ENCODE measurements around the gene AFDN.

Gene AFDN

DNA sequence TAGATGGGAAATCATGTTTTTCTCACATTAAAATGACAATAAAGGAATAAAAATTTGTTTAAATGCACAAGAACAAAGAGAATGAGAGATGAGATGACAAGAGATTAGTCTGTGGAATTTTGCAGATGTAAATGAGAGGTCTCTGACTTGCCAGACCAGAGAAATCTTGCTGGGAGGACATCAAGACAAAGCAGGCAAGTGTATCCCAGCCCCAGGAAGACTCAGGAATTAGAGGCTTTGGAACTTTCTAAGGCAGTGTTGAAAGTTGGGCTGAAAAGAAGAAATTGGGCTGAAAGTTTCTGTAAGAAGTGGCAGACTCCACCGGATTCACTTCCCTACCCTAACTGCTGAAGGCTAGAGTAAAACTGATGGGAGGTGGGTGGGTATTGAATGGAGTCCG lies 54.6 kb downstream of the AFDN start:
- no peak for DNase-seq

DNA sequence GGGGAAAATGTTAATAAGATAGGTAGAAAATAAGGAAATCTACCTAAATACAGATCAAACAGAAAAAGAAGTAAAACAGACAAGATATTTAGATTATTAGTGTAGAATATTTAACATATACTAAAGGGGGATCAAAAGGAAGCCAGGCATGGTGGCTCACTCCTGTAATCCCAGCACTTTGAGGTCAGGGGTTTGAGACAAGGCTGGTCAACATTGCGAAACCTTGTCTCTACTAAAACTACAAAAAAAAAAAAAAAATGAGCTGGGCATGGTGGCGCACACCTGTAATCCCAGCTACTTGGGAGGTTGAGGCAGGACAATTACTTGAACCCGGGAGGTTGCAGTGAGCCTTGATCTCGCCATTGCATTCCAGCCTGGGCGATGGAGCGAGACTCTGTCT lies 55.5 kb downstream of the AFDN start:
- DNase-seq, result no peak

DNA sequence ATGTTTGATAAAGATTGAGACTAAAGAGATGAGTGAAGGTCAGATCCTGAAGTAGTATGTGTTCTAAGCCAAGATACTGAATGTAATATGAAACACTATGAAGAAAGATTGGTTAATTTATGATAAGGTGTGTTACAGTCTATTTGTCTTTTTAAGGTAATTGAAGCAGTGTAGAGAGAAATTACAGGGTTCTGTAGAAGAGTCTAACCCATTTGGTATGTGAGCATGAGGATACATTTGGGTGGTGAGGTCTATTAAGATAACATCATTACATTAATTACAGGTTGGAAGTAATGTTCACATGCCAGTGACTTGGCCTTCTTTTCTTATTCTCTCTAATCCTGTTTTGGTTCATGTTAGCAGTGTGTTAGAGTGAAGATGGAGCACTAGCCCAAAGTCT lies 61.4 kb downstream of the AFDN start:
- DNase-seq, result no peak

DNA sequence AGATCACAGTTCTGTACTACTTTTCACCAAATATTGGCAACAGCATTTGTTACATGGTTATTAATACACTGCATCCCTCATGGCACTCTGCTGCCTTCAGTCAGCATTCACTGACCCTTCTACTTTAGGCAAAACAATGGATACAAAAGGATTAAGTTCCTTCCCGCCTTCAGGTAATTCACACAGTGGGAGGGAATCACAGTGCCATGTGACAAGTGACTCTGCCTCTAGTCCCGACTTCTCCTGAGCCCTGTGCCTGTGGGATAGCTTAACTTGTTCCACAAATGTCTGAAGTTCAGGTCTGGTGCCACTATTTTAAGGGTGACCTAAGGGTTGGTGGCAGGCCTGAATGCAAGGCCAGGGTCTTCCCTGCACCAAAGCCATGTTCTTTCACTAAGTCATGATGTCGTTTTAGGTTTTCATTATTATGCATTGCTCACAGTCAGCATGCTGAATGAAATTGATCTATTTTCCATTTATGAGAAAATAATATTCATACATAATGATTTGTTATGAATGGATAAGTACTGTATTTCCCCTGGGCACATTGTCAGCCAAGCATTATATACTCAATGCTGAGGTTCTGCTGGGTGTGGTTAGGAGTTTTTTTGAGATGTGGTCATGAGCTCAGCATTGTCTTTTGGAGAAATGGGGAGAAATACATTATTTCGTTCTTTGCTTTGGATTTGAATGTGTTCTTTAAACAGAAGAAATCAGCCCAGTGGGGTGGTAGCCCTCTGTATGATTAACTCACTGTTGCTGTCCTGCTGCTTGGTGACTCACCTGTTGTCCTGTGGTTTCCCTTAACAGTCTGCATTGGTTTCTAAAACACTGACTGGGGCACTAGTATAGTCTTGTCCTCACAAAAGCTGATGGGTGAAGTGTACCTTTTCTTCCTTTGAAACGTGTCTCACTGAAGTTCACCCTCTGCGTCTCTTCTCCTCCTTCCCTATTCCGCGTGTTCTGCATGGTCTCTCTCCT lies 66.4 kb downstream of the AFDN start:
- DNase-seq, result no peak

DNA sequence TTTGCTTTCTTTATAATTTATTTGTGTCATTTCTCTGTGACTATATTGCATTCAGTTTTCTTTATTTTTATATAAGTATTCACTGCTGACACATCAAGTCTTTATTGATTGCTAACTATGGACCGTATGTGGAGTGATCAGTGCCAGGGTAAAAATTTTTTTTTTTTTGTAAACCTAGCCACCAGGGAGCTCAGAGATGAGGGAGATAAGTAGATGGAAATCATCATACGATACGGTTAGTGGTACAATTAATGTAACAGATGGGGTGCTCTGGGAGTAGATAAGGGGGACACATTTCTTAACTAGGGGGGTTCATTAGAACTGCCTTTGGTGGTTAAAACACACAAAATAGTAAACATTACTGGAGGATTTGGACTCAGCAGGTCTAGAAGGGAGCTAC lies 68.3 kb downstream of the AFDN start:
- DNase-seq, result no peak

DNA sequence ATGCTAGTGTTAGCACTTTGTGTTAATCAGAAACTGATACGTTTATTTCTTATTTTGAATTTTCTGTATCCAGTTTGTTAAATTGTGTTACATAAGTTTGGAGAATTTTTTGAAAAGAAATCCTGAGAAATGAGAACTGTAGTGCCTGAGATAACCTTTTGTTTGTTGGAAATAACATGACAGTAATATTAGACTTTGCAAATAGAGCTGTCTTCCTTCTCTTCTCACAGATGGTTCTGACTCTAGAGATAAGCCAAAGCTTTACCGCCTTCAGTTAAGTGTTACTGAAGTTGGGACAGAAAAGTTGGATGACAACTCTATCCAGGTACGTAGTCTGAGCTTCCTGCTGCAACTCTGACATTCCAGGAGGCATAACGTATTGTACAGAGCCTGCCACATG lies 69.9 kb downstream of the AFDN start:
- no peak for DNase-seq

DNA sequence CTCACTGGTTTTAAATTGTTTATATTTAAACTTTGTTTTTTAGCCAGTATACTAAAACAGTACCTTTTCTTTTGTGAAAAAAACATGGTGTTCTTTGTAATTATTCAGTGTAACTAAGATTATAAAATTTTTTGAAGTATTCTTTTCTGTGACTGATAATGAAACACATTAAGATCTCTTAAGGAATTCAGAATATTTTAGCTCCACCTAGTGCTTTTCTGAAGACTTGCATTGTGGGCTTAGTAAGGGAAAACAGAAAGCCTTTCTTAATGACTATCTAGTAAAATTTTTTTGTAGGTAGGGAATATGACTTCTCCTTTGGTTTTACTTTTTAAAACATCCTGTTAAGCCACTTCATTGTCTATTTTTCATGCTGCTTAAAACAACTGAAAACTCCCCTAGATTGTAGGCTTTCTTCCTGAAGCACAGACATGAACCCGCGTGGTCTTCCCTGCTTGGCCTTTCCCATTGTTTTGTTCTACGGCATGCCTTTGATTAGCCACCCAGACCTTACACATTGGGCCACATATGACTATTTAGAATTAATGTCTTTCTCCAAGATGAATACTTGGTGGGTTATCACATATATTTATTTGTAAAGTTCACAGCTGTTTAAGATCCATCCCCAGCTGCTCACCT lies 72.1 kb downstream of the AFDN start:
- DNase-seq, result peak in 1 of 2 donors; percentile 29

DNA sequence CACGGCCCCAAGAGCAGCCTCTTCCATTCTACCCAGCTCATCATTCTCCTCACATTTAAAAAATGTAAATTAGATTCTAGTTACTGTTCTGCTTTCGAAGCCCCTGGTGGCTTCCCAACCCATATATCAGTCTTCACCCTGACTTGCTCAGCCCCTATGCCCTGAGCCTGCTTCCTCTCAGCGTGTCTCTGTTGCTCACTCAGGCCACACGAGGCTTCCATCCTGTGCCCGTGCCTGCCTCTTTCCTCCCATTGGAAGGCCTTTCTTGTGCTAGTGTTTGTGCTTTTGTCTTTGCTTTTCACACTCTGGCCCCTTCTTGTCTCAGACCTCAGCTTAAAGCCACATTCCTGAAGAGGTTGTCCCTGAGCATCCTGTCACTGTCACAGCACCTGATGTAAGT lies 78.1 kb downstream of the AFDN start:
- no peak for DNase-seq

DNA sequence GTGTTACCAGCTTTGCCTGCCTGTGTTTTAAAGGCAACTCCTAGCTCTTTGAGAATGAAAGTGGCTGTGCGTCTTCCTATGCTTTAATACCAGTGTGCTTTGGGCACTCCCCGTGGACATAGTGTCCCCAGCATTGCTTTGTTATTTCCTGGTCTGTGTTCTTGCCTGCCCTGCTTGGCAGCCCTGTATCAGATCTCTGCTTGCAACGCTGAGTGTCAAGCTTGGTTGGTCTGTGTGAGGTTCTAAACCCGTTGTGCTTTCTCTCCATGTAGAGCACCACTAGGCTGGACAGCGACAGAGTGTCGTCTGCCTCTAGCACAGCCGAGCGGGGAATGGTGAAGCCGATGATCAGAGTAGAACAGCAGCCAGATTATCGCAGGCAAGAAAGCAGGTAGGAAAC lies 80.2 kb downstream of the AFDN start:
- no peak for DNase-seq

DNA sequence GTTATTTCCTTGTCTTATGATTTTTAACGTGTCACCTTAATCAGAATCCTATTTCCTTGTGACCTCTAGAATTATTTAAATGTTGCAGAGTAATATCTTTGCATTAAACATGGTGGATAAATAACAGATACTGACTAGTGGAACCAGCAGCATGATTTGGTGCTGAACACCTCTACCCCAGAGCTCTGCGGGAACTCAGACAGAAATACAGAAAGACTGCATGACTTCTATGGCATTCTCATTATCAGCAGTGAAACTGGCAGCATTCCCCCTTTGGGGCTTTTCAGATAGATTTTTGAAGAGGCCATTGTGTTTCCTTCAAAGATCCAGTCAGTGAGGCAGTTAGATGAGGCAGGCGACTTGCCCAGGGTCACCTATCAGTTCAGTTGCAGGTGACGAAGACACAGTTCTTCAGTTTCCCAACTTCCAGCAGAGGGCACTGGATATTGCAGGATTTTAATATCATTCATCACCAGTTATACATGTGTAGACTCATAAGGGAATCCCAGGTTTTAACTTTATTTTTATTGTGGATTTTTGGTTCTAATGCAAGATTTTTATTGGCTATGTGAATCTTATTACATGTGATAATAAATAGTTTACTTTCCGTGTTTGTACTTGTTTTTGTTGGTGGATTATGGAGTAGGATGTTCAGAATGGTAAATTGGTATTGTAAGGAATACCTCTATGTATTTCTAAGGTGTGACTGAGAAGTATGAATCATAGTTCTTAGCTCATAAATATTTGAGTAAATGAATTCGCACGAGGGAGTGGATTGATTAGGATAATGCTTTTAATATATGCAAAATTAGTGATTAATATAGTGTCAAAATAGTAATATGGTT lies 81.3 kb downstream of the AFDN start:
- no peak for DNase-seq

DNA sequence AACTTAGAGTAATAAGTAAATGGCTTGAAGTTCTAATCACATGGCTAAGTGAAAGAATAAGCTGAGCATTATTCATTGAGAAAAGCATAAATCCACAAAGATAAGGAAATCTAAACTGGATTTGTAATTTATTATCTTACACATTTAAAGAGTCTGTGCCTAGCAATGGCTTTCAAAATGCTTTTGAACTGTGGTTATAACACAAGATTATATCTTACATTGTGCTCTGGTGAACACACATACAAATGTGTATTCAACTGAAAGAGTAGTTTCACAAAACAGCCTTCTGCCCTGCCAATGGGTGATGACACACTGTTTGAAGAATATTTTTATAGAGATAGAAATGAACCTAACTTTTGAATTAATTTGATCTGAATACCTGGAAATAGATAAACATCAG lies 83.3 kb downstream of the AFDN start:
- DNase-seq, result no peak

DNA sequence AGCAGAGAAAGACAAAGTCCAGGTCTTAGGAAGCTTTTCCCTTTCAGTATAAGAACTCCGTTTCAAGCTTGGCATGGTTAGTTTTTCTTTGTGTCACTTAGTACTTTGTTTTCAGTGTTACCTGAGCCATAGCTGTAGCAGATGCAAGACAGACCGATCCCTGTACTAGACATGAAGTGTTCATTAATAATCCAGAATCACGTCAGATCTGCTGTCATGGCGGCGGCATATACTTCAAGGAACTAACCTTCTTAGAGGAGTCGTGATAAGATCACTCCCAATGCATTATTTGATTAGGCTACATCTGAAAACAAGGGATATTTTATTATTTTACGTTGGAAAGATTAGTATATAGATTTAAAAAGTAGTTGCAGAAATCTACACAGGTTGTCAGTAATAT lies 83.9 kb downstream of the AFDN start:
- no peak for DNase-seq

DNA sequence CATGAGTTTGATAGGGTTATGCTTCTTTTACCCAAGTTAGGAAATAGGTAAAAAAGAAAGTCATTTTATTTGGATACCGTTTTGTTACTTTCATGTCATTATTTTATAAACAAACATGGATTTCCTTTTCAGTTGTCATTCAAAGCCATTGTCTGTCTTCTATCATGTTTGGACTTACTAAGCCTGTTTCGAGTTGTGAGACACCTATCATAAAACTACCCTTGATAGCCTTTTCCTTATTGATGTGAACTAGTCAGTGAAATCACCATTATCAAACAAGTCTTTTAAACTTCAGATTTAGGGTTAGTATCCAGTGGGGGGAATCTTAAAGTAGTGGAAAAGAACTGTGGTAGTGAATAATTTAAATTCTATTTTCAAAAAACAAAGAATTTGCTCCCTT lies 85.8 kb downstream of the AFDN start:
- DNase-seq, result no peak

DNA sequence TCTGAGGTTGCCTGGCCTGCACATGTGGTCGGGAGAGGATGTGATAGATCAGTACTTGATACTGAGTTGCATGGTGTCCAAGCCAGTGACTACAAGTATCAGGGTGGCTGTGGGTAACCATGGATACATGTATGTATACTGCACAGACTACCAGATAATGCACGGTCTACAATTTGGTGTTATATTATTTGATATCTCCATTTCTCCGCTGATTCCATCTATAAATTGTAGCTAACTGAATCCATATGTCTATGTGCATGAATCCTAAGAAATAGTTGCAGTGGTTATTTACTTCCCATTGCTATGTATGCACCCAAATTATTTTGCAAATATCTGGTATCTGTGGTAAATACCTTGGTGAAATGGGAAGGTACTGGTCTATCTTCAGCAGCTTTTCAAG lies 87.0 kb downstream of the AFDN start:
- DNase-seq, result no peak

DNA sequence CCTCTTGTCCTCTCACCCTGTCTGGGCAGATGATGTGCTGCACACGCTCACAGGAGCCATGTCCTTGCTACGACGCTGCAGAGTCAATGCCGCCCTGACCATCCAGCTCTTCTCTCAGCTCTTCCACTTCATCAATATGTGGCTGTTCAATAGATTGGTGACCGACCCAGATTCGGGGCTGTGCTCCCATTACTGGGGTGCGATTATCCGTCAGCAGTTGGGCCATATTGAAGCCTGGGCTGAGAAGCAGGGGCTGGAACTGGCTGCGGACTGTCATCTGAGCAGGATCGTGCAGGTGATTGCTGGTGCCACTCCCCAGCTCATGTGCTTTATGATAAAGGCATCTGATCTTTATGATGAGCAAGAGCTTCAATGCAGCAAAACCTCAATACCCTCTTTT lies 88.4 kb downstream of the AFDN start:
- DNase-seq, result no peak

DNA sequence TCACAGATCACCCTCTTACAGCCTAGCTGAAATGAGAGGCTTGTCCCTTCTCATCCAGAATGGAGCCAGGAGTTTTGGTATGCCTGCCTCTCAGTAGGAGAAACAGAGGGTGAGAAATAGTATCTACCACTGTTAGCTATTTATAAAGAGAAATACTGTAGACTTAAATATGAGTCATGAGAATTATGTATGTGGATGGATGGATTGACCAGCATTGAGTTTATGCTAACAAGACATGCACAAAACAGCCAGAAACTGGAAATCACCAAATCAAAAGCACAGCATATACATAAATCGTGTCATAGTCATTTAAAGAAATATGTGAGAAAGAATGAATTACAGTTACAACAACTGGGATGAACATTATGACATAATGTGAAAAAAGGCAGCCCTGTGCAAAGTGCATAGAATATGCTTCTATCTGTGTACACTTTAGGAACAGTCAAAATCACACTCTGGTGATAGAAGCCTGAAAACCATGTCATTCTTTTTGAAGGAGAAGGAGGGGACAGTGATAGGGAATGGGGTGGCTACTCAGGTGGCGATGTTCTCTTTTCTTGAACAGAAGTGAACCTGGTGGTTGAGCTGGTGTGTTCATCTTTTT lies 90.9 kb downstream of the AFDN start:
- no peak for DNase-seq

DNA sequence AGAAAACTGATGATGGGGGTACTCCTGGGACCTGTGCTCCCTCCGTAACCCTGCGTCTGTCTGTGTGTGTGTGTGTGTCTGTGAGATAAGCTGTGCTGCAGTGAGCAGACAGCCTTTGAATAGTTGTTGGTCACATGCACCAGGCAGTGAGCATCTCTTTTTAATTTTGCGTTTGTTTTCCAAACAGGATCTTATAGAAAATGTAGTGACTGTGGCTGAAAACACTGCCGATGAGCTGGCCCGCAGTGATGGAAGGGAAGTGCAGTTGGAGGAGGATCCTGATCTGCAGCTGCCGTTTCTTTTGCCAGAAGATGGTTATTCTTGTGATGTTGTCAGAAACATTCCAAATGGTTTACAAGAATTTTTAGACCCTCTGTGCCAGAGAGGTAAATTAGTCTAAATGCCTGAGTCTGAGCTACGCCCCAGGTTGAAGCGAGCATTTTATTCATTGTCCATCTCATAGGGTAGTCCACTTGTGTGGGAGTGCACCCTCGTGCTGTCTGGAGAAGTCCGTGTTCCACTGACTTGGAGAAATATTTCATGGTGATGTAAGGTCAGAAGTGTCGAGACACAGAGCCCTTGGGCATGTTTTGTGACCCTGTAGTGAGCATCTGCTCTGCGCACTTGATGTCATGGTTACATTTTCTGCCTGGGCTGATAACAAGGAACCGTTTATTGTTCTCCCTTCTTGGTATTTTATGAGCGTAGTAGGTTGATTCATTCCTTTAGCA lies 92.0 kb downstream of the AFDN start:
- no peak for DNase-seq

DNA sequence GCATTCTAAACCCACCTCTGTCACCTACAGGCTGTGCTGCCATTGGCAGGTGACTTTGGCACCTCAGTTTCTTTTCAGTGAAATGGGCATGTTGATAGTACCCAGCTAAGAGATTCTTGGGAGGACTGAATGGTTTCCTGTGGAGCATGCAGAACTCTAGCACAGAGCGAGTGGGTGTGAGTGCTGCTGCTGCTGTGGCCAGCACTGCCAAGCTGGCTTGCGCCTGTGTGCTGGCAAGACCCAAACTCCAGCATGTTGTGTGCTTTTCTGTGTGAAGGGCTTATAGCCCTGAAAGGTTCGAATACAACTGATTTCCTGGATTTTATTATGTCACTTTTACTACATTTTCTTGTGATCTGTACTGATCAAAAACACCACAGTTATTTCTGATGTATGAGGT lies 92.6 kb downstream of the AFDN start:
- no peak for DNase-seq

DNA sequence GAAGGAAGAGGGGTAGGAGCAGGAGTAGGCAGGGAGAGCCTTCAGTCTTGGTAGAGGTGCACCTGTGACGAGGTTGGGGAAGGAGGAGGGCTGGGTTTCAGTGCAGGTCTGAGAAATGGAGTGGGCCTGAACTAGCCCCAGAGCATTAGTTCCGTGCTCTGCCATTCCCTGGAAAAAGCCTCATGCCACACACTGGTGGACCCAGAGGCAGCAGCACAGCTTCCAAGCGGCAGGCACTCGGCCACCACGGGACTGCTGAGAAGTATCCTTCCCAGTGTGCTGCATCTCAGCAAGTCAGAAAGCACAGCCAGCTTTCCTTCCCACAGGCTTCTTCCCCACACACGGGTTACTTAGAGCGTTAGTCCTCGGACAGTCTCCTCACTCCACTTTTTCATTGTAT lies 93.5 kb downstream of the AFDN start:
- no peak for DNase-seq

DNA sequence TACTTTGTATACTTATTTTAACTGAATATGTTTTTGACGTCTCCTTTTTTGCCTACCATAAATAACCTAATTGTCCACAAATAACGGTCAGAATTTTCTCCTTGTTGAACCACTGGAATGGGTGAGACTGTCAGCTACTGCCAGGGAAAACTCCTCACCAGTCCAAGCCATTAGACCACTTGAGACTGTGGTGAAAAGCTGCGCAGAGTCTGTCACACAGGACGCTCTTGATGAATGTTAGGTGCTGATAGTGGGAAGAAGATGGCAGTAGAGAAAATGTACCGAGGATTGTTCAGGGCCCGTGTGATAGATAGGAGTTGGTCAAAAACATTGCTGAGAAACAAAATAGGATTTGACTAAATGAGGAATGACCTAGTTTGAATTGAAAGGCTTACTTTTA lies 95.1 kb downstream of the AFDN start:
- DNase-seq, result no peak

DNA sequence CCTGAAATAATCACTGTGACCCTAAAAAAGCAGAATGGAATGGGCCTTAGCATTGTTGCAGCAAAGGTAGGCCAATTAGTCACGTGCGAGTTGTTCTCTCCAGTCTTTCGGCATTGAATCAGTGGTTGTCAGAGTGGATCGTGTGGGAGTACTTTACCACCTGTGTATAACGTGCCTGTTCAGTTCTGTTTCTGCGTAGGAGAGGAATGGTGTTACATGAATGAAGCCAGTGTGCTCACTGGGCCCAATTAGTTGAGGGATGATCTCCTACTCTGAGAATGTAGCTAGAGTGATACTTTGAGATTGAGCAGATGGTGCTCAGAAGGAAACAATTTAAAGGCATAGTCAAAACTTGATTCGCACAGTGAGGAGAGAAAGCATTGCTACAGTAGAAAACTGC lies 98.3 kb downstream of the AFDN start:
- DNase-seq, result no peak

DNA sequence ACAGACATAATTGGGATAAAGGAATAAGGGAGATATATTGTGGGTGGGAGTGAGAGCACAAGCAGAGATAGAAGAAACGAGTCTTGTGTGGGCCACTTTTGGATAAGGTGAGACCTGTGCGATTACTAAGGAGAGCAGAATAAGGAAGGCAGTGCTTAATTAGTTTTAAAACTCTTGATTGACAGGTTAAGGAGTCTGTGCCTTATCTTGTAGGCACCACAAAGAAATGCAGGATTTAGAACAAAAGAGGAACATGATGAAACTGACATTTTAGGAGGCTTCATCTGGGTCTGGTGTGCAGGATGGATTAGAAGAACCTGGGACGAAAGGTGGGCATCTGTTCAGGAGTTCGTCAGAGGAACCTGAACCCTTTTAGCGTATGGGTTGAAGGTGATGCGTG lies 100.5 kb downstream of the AFDN start:
- no peak for DNase-seq
